VCaP (cell line): Measurements from ENCODE around the gene AP3D1.
"Not testable (repeated sequence)": the region's sequence is repeated elsewhere in the genome, so short reads cannot be mapped to it uniquely, and the experiment has no call there.

ENCODE experiments used
- H3K27ac ChIP-seq: fragments of 450-650 bp; 2 replicates; pipeline ENCODE4 v1.5.1; 2017
- TF ChIP-seq, protein P1 (sequence below): fragments of 450-650 bp; conservative IDR thresholded peaks from 2 replicates; pipeline ENCODE4 v1.5.1; 2017; ENCODE audit warnings: mild to moderate bottlenecking, moderate library complexity

AP3D1 gene

DNA sequence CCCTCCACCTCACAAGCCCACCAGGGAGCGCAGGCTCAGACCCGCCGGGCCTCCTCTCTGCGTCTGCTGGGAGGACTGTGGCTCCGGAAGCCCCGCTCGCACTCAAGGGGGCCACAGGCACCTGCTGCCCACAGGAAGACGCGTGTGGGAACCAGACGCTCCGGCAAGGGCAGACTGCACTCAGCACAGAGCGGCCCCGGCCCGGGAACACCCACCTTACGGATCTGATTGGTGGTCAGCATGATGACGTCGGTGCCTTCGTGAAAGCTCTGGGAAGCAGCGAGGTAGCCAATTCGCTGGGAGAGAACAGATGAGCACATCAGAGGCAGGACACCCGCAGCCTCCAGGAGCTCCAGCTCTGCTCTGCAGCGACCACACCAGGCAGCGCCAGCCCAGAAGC lies 14.6 kb downstream of the AP3D1 start:
- H3K27ac ChIP-seq, result no peak overlapping the region
- TF ChIP-seq, protein P1, sequence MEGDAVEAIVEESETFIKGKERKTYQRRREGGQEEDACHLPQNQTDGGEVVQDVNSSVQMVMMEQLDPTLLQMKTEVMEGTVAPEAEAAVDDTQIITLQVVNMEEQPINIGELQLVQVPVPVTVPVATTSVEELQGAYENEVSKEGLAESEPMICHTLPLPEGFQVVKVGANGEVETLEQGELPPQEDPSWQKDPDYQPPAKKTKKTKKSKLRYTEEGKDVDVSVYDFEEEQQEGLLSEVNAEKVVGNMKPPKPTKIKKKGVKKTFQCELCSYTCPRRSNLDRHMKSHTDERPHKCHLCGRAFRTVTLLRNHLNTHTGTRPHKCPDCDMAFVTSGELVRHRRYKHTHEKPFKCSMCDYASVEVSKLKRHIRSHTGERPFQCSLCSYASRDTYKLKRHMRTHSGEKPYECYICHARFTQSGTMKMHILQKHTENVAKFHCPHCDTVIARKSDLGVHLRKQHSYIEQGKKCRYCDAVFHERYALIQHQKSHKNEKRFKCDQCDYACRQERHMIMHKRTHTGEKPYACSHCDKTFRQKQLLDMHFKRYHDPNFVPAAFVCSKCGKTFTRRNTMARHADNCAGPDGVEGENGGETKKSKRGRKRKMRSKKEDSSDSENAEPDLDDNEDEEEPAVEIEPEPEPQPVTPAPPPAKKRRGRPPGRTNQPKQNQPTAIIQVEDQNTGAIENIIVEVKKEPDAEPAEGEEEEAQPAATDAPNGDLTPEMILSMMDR, result no peak

DNA sequence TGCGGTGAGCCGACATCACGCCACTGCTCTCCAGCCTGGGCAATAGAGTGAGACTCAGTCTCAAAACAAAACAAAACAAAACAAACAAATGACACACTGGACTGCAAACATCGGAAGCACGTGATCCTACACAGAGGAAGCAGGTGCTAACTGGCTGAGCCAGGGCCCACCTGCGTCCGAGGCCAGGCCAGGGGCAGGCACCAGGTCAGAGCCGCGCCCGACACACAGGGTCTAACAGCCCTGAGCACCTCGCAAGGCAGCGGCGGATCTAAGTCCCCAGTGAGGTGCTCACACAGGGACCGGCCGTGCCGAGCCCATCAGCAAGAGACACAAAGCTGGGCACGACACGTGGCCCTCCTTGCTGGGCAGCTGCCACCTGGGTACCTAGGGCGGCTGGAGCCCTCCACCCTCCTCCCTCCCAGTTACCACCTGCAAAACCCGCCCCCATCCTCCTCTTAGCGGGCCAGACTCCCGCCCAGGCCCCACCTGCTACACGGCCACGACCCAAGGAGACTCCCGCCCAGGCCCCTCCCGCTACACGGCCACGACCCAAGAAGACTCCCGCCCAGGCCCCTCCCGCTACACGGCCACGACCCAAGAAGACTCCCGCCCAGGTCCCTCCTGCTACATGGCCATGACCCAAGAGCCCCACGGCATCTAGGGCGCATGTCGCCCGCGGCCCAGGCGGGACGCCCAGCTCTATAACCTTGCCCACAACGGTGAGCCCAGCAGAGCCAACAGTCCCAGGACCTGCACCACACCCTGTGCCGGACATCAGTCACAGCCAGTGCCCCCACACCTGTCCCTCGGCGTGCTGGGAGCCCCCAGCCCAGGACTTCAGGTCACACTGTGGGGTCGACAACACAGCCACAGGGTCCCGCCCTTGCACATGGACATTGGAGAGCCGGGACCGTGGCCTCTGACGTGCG lies 15.6 kb downstream of the AP3D1 start:
- H3K27ac ChIP-seq, result peak overlapping the region; percentile 29; the same call in 1 of the 2 replicates
- TF ChIP-seq, protein P1, result no peak

DNA sequence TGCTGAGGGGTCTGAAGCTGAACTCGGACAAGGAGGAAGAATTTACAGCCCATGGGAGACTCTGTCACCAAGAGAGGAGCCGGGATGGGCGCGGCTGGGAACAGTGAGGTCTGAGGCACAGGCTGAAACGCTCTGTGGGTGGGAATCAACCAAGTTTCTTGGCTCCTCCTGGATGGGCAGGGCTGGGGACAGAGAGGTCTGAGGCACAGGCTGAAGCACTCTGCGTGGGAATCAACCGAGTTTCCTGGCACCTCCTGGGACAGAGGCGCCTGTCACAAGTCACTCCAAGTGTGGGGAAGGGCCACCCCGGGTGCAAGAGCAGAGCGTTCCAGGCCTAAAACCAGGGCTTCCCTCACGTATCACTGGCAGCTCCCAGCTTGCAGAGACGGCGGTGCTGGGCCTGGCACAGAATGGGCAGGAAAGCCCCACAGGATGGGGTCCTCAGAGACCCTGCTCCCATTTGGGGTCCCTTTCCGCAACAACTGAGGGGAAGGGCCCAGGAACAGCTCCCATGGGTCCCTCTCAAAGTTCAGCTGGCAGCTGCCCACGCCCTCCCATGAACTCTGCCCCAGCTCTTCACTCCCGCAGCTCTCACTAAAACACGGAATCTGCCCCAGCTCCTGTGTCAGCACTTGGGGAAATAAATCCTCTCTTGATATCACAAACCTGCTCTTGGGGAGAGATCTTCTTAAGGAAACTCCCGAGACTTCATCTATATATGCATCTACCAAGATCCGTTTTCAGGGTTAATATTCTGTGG lies 18.5 kb downstream of the AP3D1 start:
- no peak overlapping the region for H3K27ac ChIP-seq
- TF ChIP-seq, protein P1, result no peak

DNA sequence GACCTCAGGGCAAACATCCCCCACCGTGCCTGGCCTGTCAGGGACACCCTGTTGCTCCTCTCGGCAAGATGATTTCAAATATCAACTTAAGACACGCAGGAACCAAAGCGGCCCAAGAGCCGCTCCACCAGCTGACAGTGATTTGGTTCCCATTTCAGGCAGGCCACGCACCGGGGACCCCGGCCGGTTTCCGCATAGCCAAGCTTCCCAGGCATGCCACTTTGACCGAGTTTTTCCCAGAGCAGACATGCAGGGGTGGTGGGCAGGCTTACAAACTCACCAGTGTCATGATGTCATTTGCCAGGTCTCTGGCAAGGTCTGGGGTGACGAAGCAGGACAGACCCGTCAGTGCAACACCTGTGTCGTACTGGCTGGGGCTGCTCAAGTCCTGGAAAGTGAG lies 19.2 kb downstream of the AP3D1 start:
- TF ChIP-seq, protein P1, result no peak
- H3K27ac ChIP-seq, result no peak overlapping the region

DNA sequence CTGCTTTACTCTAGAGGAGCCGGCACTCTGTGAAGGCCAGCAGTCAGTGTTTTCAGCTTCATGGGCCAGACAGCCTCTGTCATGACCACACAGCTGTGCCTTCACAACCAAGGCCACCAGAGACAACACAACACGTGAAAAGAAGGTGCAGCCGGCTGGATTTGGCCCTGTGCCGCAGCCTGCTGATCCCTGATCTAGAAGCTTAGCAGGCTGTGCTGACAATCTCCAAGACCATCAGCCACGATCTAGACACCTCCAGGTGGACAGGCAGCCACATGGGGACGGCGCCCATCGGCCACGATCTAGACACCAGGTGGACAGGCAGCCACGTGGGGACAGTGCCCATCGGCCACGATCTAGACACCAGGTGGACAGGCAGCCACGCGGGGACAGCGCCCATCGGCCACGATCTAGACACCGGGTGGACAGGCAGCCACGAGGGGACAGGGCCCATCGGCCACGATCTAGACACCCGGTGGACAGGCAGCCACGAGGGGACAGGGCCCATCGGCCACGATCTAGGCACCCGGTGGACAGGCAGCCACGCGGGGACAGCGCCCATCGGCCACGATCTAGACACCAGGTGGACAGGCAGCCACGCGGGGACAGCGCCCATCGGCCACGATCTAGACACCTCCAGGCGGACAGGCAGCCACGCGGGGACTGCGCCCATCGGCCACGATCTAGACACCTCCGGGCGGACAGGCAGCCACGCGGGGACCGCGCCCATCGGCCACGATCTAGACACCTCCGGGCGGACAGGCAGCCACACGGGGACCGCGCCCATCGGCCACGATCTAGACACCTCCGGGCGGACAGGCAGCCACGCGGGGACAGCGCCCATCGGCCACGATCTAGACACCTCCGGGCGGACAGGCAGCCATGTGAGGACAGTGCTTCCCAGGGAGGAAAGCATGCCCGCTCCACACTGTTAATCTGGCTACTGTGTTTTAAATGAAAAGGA lies 20.1 kb downstream of the AP3D1 start:
- H3K27ac ChIP-seq, result not testable (repeated sequence)

DNA sequence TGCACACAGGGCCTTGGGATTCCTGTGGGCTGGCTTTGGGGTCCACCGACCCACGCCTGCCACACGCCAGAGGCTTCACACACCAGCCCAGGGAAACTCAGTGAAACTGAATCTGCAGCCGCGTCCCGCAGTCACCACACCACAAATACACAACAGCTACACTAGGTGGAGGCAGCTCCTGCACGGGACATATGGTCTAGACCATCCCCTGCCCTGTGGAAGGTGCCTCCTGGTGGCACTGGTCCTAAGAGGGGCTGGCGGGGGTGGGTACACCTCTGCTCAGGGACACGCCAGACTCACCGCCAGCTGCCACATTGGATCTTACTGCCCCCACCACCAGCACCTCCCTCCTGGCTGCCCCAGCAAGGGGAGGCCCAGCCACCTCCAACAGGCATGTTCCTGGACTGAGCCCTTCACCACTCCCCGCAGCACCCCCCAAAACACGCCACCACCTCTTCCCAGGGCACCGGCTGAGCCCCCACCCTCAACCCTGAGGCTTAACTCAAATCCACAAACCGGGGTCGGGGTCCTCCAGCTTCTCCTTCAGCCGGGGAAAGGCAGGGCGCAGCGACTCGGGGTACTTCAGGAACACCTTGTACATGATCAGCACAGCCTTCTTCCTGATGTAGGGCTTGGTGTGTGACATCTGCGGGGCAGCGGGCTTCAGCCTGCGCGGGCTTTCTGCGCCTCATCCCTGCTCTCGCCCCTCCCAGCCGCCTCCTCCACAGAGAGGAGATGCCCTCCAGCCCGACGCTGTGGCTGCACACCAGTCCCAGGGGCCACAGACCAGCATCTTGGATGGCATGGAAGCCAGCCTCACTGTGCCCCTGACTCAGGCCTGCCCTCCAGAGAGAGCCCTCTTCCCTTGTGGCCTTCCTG lies 21.2 kb downstream of the AP3D1 start:
- no peak overlapping the region for H3K27ac ChIP-seq
- TF ChIP-seq, protein P1, result no peak

DNA sequence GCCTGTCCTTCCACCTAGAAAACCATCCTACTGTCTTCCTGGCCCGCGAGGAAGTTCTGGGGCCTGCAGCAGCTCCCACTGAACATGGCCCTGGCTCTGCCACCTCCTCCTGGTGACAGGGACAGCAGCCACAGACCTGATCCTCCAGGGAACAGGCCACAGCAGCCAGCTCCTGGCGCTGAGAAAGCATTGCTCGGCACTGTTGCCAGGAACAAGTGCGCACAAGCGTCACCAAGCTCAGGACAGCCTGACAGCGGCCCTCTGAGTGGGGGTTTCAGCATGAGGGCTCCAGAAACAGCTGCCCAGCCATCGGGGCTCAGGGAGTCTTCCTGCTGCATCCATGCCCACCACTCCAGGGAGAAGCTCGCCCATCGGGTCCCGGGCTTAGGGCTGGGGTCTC lies 21.9 kb downstream of the AP3D1 start:
- H3K27ac ChIP-seq, result no peak overlapping the region
- TF ChIP-seq, protein P1, result no peak
